ENCODE data around the gene GALC.

DNA sequence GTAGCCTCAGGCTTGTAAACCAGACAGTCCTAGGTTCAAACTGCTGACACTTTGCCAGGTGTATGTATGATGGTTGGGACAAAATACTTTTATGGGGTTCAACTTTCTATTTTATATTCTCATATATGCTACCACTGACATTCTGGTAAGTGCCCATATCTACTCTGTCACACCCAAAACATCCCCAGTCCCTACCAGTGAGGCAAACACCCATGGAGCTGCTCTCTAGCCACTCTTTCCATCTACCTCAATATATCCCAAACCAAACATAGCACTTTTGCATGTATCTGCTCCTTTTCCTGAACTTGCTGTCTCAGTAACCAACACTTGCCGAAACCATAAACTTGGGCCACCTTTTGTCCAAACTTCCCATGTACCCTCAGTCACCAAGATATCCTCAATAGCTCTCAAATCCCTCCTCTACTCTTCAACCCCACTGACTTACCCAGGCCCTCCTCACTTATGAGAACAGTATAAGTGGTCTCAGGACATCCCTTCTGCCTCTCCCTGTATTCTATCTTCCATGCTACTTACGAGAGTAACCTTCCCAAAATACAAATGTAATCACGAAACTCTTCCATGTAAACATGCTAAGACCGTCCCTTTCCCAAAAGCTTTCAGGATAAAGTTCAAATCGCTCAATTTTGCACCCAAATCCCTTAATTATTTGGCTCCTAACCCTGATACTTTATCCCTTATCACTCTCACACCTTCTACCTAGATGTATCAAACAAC lies 3.6 kb downstream of the GALC start:
- TF ChIP-seq, protein P1, sequence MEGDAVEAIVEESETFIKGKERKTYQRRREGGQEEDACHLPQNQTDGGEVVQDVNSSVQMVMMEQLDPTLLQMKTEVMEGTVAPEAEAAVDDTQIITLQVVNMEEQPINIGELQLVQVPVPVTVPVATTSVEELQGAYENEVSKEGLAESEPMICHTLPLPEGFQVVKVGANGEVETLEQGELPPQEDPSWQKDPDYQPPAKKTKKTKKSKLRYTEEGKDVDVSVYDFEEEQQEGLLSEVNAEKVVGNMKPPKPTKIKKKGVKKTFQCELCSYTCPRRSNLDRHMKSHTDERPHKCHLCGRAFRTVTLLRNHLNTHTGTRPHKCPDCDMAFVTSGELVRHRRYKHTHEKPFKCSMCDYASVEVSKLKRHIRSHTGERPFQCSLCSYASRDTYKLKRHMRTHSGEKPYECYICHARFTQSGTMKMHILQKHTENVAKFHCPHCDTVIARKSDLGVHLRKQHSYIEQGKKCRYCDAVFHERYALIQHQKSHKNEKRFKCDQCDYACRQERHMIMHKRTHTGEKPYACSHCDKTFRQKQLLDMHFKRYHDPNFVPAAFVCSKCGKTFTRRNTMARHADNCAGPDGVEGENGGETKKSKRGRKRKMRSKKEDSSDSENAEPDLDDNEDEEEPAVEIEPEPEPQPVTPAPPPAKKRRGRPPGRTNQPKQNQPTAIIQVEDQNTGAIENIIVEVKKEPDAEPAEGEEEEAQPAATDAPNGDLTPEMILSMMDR (conservative IDR thresholded peaks at IDR 0.05 in 1 of 2, IDR thresholded peaks at IDR 0.05 in 1 of 2; ENCODE audit: extremely low read depth in 1 of 2, insufficient read depth in 1 of 2, low read depth in 1 of 2, low read length in 2 of 2) = no peak
- no peak for TF ChIP-seq EZH2 (IDR thresholded peaks at IDR 0.05; ENCODE audit: borderline replicate concordance, low read length)
